ENCODE data around the gene C6orf47. TPM values are rescaled to one million over a fixed set of nuclear protein-coding genes. Genes with fewer than 3 reads are reported as not detected.

The C6orf47 gene
- total RNA-seq, 1 experiment from 2014 or later: 13.8 TPM

- Histone ChIP-seq H3K9me3 (ENCODE audit: low read length) (no peaks in the 10 kb centered on the region), H3K36me3 (ENCODE audit: insufficient read depth, low read length) (peaks cover 11% of the 10 kb centered on the region; the same call in 1 of the 2 replicates), H4K20me1 (ENCODE audit: insufficient read depth, low read depth, low read length) (no peaks in the 10 kb centered on the region), H3K27ac (ENCODE audit: low read length) (no peak overlapping the region), H3K79me2 (ENCODE audit: low read length) (no peaks in the 10 kb centered on the region), H3K4me3 (ENCODE audit: low read length) (no peak overlapping the region), H3K4me1 (ENCODE audit: low read length) (peaks cover 13% of the 10 kb centered on the region), H3K9ac (ENCODE audit: low read length) (no peak overlapping the region), H3K27me3 (ENCODE audit: low read length) (no peaks in the 10 kb centered on the region), H2AFZ (ENCODE audit: low read length) (no peak overlapping the region), H3K4me2 (ENCODE audit: low read depth, low read length, poor library complexity, severe bottlenecking) (no peak overlapping the region), H3K9me2 (replicated peaks; ENCODE audit: insufficient read depth, low read length) (no peaks in the 10 kb centered on the region)
- DNase-seq: no peak
Measured at GRCh38 chr6:31691078-31691463, 30.5 kb upstream of the C6orf47 start.

DNA sequence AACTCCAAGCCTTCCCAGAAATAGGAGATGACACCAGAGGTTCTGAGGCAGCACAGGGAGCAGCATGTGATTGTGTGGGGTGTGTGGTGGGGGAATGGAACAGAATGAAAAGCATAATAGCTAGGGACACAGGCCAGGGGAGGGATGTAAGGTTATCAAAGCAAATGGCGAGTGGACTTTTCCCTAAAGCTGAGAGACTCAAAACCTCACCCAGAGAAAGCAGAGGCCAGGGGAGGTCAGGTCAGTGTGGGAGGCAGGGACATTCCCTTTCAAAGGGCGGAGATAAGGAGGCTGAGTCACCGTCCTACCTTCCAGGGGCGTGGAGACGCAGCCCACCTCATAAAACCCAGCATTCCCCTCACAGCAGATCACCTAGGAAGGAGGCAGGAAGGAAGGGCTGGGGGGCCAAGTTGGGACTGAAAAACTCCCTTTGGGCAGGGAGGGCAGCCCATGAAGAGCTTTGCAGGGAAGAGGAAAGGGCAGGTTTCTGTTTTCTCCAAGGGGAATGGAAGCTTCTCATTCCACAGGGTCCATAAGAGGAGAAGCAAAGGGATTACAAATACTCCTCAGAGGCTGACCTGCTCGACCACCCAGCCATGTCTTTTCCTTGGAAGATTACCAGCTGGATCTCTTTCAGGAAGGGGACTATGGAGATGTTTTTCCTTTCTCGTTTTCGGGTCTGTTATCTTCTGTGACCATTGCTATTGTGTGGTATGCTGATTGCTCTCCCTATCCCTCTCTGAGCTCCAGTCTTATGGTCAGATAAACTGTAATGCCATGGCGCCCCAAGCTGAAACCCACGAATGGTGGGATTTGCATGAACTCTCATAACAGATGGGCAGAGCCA is 29.9 kb upstream of the C6orf47 start:
- Histone ChIP-seq H3K4me3 (ENCODE audit: low read length) (no peak overlapping the region), H3K9me3 (ENCODE audit: low read length) (no peaks in the 10 kb centered on the region), H2AFZ (ENCODE audit: low read length) (no peak overlapping the region), H3K9me2 (replicated peaks; ENCODE audit: insufficient read depth, low read length) (no peaks in the 10 kb centered on the region), H3K4me1 (ENCODE audit: low read length) (peaks cover 13% of the 10 kb centered on the region), H3K79me2 (ENCODE audit: low read length) (no peaks in the 10 kb centered on the region), H3K27ac (ENCODE audit: low read length) (no peak overlapping the region), H3K4me2 (ENCODE audit: low read depth, low read length, poor library complexity, severe bottlenecking) (no peak overlapping the region), H4K20me1 (ENCODE audit: insufficient read depth, low read depth, low read length) (no peaks in the 10 kb centered on the region), H3K27me3 (ENCODE audit: low read length) (no peaks in the 10 kb centered on the region), H3K36me3 (ENCODE audit: insufficient read depth, low read length) (peaks cover 11% of the 10 kb centered on the region; the same call in 1 of the 2 replicates), H3K9ac (ENCODE audit: low read length) (no peak overlapping the region)
- DNase-seq: no peak

GRCh38 chr6:31689249-31690110 is 28.9 kb upstream of the C6orf47 start:
- H3K9me2 ChIP-seq (replicated peaks; ENCODE audit: insufficient read depth, low read length): no peaks in the 10 kb centered on the region
- no peaks in the 10 kb centered on the region for H4K20me1 ChIP-seq (ENCODE audit: insufficient read depth, low read depth, low read length)
- H3K9ac ChIP-seq (ENCODE audit: low read length): no peak overlapping the region
- no peaks in the 10 kb centered on the region for H3K79me2 ChIP-seq (ENCODE audit: low read length)
- no peak overlapping the region for H3K4me3 ChIP-seq (ENCODE audit: low read length)
- no peak for DNase-seq
- H3K4me1 ChIP-seq (ENCODE audit: low read length): peaks cover 13% of the 10 kb centered on the region
- no peaks in the 10 kb centered on the region for H3K9me3 ChIP-seq (ENCODE audit: low read length)
- peaks cover 11% of the 10 kb centered on the region; the same call in 1 of the 2 replicates for H3K36me3 ChIP-seq (ENCODE audit: insufficient read depth, low read length)
- no peak overlapping the region for H2AFZ ChIP-seq (ENCODE audit: low read length)
- H3K4me2 ChIP-seq (ENCODE audit: low read depth, low read length, poor library complexity, severe bottlenecking): no peak overlapping the region
- H3K27ac ChIP-seq (ENCODE audit: low read length): peak overlapping the region; percentile 36
- no peaks in the 10 kb centered on the region for H3K27me3 ChIP-seq (ENCODE audit: low read length)

DNA sequence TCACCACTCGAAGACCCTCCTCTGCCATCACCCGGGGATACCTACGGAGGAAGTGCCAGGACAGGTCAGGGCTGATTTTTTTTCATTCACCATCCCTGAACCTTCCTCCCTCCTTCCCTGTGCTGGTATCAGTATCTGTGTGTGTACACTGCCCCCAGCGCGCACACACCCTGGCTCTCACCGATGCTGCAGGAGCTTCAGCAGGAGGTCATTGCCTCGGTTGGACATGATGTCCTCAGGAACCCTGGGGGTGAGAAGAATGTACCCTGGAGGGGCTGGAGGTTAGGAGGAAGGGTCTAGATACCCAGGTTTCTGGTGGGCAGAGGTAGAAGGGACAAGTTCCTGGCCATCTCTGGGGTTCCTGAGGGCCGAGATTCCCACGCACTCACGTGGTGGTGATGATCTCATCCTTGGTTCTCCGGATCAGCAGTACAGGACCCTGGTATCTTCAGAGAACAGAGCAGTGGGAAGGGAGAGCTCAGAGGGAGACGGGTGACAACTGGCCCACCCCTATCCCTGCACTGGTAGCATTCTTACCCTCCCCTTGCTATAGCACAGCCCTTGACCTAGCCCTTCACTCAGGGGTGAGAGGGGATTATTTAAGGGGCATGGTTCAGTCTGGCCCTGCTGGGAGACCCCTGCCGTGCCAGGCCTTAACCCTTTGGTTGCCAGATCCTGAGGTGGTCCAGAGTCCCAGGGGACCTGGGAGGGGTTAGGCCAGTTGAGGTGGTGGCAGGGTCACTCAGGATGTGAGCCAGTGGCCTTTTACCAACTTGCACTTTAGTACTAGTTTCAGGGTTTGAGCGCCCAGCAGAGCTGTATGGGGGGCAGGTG is 27.5 kb upstream of the C6orf47 start:
- Histone ChIP-seq H3K9ac (ENCODE audit: low read length) (no peak overlapping the region), H3K36me3 (ENCODE audit: insufficient read depth, low read length) (peaks cover 11% of the 10 kb centered on the region; the same call in 1 of the 2 replicates), H3K9me2 (replicated peaks; ENCODE audit: insufficient read depth, low read length) (no peaks in the 10 kb centered on the region), H3K4me3 (ENCODE audit: low read length) (no peak overlapping the region), H4K20me1 (ENCODE audit: insufficient read depth, low read depth, low read length) (no peaks in the 10 kb centered on the region), H3K79me2 (ENCODE audit: low read length) (no peaks in the 10 kb centered on the region), H3K4me1 (ENCODE audit: low read length) (peaks cover 13% of the 10 kb centered on the region), H3K9me3 (ENCODE audit: low read length) (no peaks in the 10 kb centered on the region), H3K27me3 (ENCODE audit: low read length) (no peaks in the 10 kb centered on the region), H2AFZ (ENCODE audit: low read length) (no peak overlapping the region), H3K27ac (ENCODE audit: low read length) (no peak overlapping the region), H3K4me2 (ENCODE audit: low read depth, low read length, poor library complexity, severe bottlenecking) (no peak overlapping the region)
- no peak for DNase-seq

GRCh38 chr6:31687321-31687720 is 26.7 kb upstream of the C6orf47 start:
- Histone ChIP-seq H3K27me3 (ENCODE audit: low read length) (no peaks in the 10 kb centered on the region), H3K9ac (ENCODE audit: low read length) (no peak overlapping the region), H2AFZ (ENCODE audit: low read length) (no peak overlapping the region), H3K4me2 (ENCODE audit: low read depth, low read length, poor library complexity, severe bottlenecking) (no peak overlapping the region), H3K9me2 (replicated peaks; ENCODE audit: insufficient read depth, low read length) (no peaks in the 10 kb centered on the region), H3K27ac (ENCODE audit: low read length) (no peak overlapping the region), H3K9me3 (ENCODE audit: low read length) (no peaks in the 10 kb centered on the region), H4K20me1 (ENCODE audit: insufficient read depth, low read depth, low read length) (no peaks in the 10 kb centered on the region), H3K36me3 (ENCODE audit: insufficient read depth, low read length) (peaks cover 11% of the 10 kb centered on the region; the same call in 1 of the 2 replicates), H3K4me1 (ENCODE audit: low read length) (peaks cover 13% of the 10 kb centered on the region), H3K79me2 (ENCODE audit: low read length) (no peaks in the 10 kb centered on the region), H3K4me3 (ENCODE audit: low read length) (no peak overlapping the region)
- DNase-seq: no peak

GRCh38 chr6:31686483-31686882 is 25.9 kb upstream of the C6orf47 start:
- Histone ChIP-seq H3K9me2 (replicated peaks; ENCODE audit: insufficient read depth, low read length) (no peaks in the 10 kb centered on the region), H3K27me3 (ENCODE audit: low read length) (no peaks in the 10 kb centered on the region), H3K79me2 (ENCODE audit: low read length) (no peaks in the 10 kb centered on the region), H3K4me1 (ENCODE audit: low read length) (peaks cover 15% of the 10 kb centered on the region), H3K4me2 (ENCODE audit: low read depth, low read length, poor library complexity, severe bottlenecking) (no peak overlapping the region), H2AFZ (ENCODE audit: low read length) (no peak overlapping the region), H3K9me3 (ENCODE audit: low read length) (no peaks in the 10 kb centered on the region), H4K20me1 (ENCODE audit: insufficient read depth, low read depth, low read length) (no peaks in the 10 kb centered on the region), H3K4me3 (ENCODE audit: low read length) (no peak overlapping the region), H3K9ac (ENCODE audit: low read length) (no peak overlapping the region), H3K36me3 (ENCODE audit: insufficient read depth, low read length) (peaks cover 11% of the 10 kb centered on the region; the same call in 1 of the 2 replicates), H3K27ac (ENCODE audit: low read length) (no peak overlapping the region)
- DNase-seq: no peak

- H3K27ac ChIP-seq (ENCODE audit: low read length): no peak overlapping the region
- peaks cover 3% of the 10 kb centered on the region; the same call in 1 of the 2 replicates for H3K36me3 ChIP-seq (ENCODE audit: insufficient read depth, low read length)
- H3K27me3 ChIP-seq (ENCODE audit: low read length): no peaks in the 10 kb centered on the region
- H3K9me3 ChIP-seq (ENCODE audit: low read length): no peaks in the 10 kb centered on the region
- no peak overlapping the region for H2AFZ ChIP-seq (ENCODE audit: low read length)
- peaks cover 14% of the 10 kb centered on the region for H3K4me1 ChIP-seq (ENCODE audit: low read length)
- no peak for DNase-seq
- H3K9ac ChIP-seq (ENCODE audit: low read length): no peak overlapping the region
- H3K4me3 ChIP-seq (ENCODE audit: low read length): no peak overlapping the region
- H3K4me2 ChIP-seq (ENCODE audit: low read depth, low read length, poor library complexity, severe bottlenecking): no peak overlapping the region
- H3K79me2 ChIP-seq (ENCODE audit: low read length): no peaks in the 10 kb centered on the region
- H3K9me2 ChIP-seq (replicated peaks; ENCODE audit: insufficient read depth, low read length): no peaks in the 10 kb centered on the region
- H4K20me1 ChIP-seq (ENCODE audit: insufficient read depth, low read depth, low read length): no peaks in the 10 kb centered on the region
Measured at GRCh38 chr6:31683591-31683990, 23.0 kb upstream of the C6orf47 start.
